CD4-positive, CD25-positive, alpha-beta regulatory T cell (primary cell): ENCODE measurements around the gene AKT2. TPM values are rescaled to one million over a fixed set of nuclear protein-coding genes. Genes with fewer than 3 reads are reported as not detected.

Experiments used
- ATAC-seq, 2 donors: fragments of 150-1000 bp; cut with Tn5 transposase; one replicate each; pipeline ENCODE4 v1.10.0; 2021; ENCODE audit warnings: low read depth in 2 of 2, moderate number of reproducible peaks in 2 of 2, moderate library complexity in 1 of 2
- DNase-seq, 3 donors: peaks; one replicate each; pipeline versions ENCODE4 v3.0.0 to v3.0.0-alpha.2; 2012 to 2022; ENCODE audit warnings: mixed read lengths in 1 of 3
- H3K27ac ChIP-seq: one replicate; pipeline ENCODE4 v1.7.0; 2013; ENCODE audit warnings: mild to moderate bottlenecking, low read length; ENCODE audit not compliant: insufficient read depth, poor library complexity, severe bottlenecking
- H3K27me3 ChIP-seq: one replicate; pipeline ENCODE4 v1.7.0; 2013; ENCODE audit warnings: low read length; ENCODE audit not compliant: control insufficient read depth, insufficient read depth
- H3K36me3 ChIP-seq: one replicate; pipeline ENCODE4 v1.7.0; 2013; ENCODE audit warnings: mild to moderate bottlenecking, low read length, moderate library complexity; ENCODE audit not compliant: control insufficient read depth, insufficient read depth
- H3K4me1 ChIP-seq: 2 replicates; pipeline ENCODE4 v1.7.0; 2013; ENCODE audit warnings: mild to moderate bottlenecking, low read length; ENCODE audit not compliant: insufficient read depth, control insufficient read depth, poor library complexity, severe bottlenecking
- H3K4me3 ChIP-seq: one replicate; pipeline ENCODE4 v1.7.0; 2013; ENCODE audit warnings: low read depth, mild to moderate bottlenecking, low read length, moderate library complexity
- H3K9me3 ChIP-seq, 2 experiments: 1 replicate in 1 of 2; 2 replicates in 1 of 2; pipeline ENCODE4 v1.7.0; 2013; ENCODE audit warnings: low read length in 2 of 2, mild to moderate bottlenecking in 1 of 2, moderate library complexity in 1 of 2; ENCODE audit not compliant: control insufficient read depth in 2 of 2
- H3K27ac Mint-ChIP-seq, 3 donors: one replicate each; pipeline ENCODE4 v1.8.0; 2020 to 2022; ENCODE audit warnings: mild to moderate bottlenecking in 3 of 3, mixed read lengths in 3 of 3, moderate library complexity in 2 of 3
- H3K27me3 Mint-ChIP-seq: one replicate; pipeline ENCODE4 v1.8.0; 2022; ENCODE audit warnings: mild to moderate bottlenecking, mixed read lengths
- H3K36me3 Mint-ChIP-seq: one replicate; pipeline ENCODE4 v1.8.0; 2020; ENCODE audit warnings: mixed read lengths
- H3K4me1 Mint-ChIP-seq, 4 donors: one replicate each; pipeline ENCODE4 v1.8.0; 2020 to 2022; ENCODE audit warnings: mixed read lengths in 4 of 4, mild to moderate bottlenecking in 1 of 4
- H3K4me3 Mint-ChIP-seq, 4 donors: one replicate each; pipeline ENCODE4 v1.8.0; 2020 to 2022; ENCODE audit warnings: mild to moderate bottlenecking in 4 of 4, mixed read lengths in 4 of 4, moderate library complexity in 3 of 4
- H3K9me3 Mint-ChIP-seq, 7 donors: one replicate each; pipeline ENCODE4 v1.8.0; 2020 to 2022; ENCODE audit warnings: mixed read lengths in 7 of 7, mild to moderate bottlenecking in 3 of 7, moderate library complexity in 2 of 7
- polyA plus RNA-seq, 4 donors: library from polyadenylated mRNA; unstranded; fragments of 300-500 nt; fragmentation: Illumina TruSeq; gene quantifications; one replicate each; pipeline ENCODE4 v1.2.3, GENCODE V29; 2021
- total RNA-seq: library from RNA; stranded (reverse); gene quantifications from one replicate; pipeline ENCODE4 v1.2.3, GENCODE V29; 2022

The AKT2 gene
- total and polyA plus RNA-seq, 5 donors from 2014 or later = 16.4 to 193 (median 25.1) TPM

DNA sequence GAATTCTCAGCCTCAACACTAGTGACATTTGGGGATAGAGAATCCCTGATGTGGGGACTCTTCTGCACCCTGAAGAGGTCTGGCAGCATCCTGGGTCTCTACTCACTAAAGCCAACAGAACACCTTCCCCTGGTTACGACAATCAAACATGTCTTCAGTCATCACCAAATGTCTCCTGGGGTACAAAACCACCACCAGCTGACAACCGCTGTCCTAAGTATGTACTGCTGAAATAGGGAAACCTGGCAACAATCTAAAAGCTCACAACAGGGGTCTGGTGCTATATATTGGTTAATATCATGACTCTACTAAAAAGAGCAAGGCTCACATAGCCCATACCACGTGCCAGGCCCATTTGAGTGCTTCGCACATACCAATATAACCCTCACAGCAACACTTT lies 13.4 kb downstream of the AKT2 start:
- H3K4me1 ChIP-seq = peaks cover 15% of the 10 kb centered on the region
- no peak overlapping the region for H3K4me3 ChIP-seq
- Mint-ChIP-seq H3K27me3 (no peaks in the 10 kb centered on the region), H3K4me1 (peaks cover 0 to 80% (median 47%) of the 10 kb centered on the region in 4 donors), H3K9me3 (no peaks in the 10 kb centered on the region), H3K36me3 (peaks cover 16% of the 10 kb centered on the region), H3K4me3 (no peak overlapping the region), H3K27ac (peak overlapping the region in 1 of 3 donors; percentile 71)
- ATAC-seq (no peak), DNase-seq (no peak)
- no peaks in the 10 kb centered on the region for H3K27me3 ChIP-seq
- H3K36me3 ChIP-seq = peaks cover 5% of the 10 kb centered on the region
- H3K27ac ChIP-seq = no peak overlapping the region
- no peaks in the 10 kb centered on the region for H3K9me3 ChIP-seq

DNA sequence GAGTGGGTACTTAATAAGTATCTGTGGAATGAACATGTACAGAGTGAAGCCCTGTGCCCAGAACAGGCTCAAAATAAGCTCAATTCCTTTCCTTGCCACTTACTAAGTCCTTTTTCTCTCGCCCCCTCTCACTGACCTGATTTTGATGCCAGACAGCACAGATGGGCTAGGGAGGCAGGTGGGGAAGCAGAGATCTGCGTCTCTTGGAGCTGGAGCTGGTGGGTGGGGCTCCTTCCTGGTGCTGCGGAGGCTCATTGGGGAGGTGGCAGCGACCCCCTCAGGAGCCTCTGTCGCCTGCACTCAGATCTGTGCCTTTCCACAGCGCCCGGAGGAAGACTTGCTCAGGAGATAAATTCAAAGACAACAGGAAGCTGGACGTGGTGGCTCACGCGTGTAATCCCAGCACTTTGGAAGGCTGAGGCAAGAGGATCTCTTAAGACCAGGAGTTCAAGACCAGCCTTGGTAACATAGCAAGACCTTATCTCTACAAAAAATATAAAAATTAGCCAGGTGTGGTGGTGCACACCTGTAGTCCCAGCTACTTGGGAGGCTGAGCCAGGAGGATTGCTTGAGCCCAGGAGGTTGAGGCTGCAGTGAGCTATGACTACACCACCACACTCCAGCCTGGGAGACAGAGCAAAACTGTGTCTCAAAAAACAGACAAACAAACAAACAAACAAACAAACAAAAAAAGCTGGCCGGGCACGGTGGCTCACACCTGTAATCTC lies 14.6 kb downstream of the AKT2 start:
- Histone ChIP-seq H3K27me3 (no peaks in the 10 kb centered on the region), H3K27ac (no peak overlapping the region), H3K9me3 (no peaks in the 10 kb centered on the region), H3K4me3 (no peak overlapping the region), H3K4me1 (peaks cover 15% of the 10 kb centered on the region), H3K36me3 (peaks cover 8% of the 10 kb centered on the region)
- no peaks in the 10 kb centered on the region for H3K27me3 Mint-ChIP-seq
- DNase-seq (no peak), ATAC-seq (no peak)
- peak overlapping the region in 1 of 4 donors; percentile 47 for H3K4me3 Mint-ChIP-seq
- H3K36me3 Mint-ChIP-seq = peaks cover 16% of the 10 kb centered on the region
- peaks cover 0 to 76% (median 42%) of the 10 kb centered on the region in 4 donors for H3K4me1 Mint-ChIP-seq
- no peaks in the 10 kb centered on the region for H3K9me3 Mint-ChIP-seq
- peak overlapping the region in 1 of 3 donors; percentile 6 for H3K27ac Mint-ChIP-seq

DNA sequence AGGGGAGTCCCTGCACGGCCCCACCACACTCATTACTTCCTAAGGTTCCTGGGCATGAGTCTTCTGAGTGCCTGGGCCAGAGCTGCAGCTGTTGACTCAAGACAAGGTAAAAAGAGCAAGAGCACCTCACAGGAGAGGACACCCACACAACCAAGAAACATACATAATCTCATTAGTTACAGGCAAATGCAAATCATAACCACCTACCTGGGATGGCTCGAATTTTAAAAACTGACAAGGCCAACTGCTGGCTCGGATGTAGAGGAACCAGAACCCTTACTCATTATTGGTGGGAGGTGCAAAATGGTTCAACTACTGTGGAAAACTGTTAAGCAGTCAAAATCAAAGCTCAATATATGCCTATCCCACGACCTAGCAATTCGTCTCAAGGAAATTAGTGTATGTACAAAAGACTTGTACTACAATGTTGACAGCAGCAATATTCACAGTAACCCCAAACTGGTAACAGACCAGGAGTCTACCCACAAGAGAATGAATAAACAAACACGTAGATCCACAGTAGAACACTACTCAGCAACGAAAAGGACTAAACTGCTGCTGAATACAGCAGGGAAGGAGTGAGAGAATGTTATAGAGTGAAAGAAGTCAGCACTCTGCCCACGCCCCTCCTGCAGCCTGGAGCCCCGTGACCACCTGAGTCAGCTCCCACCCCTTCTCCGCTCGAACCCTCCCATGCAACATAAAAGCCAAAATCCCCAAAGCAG lies 15.8 kb downstream of the AKT2 start:
- Histone ChIP-seq H3K4me3 (no peak overlapping the region), H3K36me3 (peaks cover 12% of the 10 kb centered on the region), H3K9me3 (no peaks in the 10 kb centered on the region), H3K27ac (no peak overlapping the region), H3K4me1 (peaks cover 4% of the 10 kb centered on the region), H3K27me3 (no peaks in the 10 kb centered on the region)
- no peaks in the 10 kb centered on the region for H3K9me3 Mint-ChIP-seq
- H3K4me3 Mint-ChIP-seq = no peak overlapping the region
- peak overlapping the region in 2 of 3 donors; percentile 57 to 92 for H3K27ac Mint-ChIP-seq
- peaks cover 0 to 69% (median 35%) of the 10 kb centered on the region in 4 donors for H3K4me1 Mint-ChIP-seq
- ATAC-seq (no peak), DNase-seq (no peak)
- peaks cover 24% of the 10 kb centered on the region for H3K36me3 Mint-ChIP-seq
- no peaks in the 10 kb centered on the region for H3K27me3 Mint-ChIP-seq

- no peaks in the 10 kb centered on the region for H3K9me3 Mint-ChIP-seq
- Histone ChIP-seq H3K9me3 (no peaks in the 10 kb centered on the region), H3K27me3 (no peaks in the 10 kb centered on the region), H3K4me3 (no peak overlapping the region), H3K4me1 (no peaks in the 10 kb centered on the region), H3K27ac (no peak overlapping the region), H3K36me3 (peaks cover 29% of the 10 kb centered on the region)
- H3K27me3 Mint-ChIP-seq = no peaks in the 10 kb centered on the region
- H3K36me3 Mint-ChIP-seq = peaks cover 27% of the 10 kb centered on the region
- DNase-seq (no peak), ATAC-seq (no peak)
- peak overlapping the region in 2 of 3 donors; percentile 85 to 92 for H3K27ac Mint-ChIP-seq
- H3K4me3 Mint-ChIP-seq = no peak overlapping the region
- H3K4me1 Mint-ChIP-seq = peaks cover 0 to 58% (median 24%) of the 10 kb centered on the region in 4 donors
These were observed 17.5 kb downstream of the AKT2 start for GRCh38 chr19:40267601-40267997.

- H3K9me3 Mint-ChIP-seq = no peaks in the 10 kb centered on the region
- H3K27me3 ChIP-seq = no peaks in the 10 kb centered on the region
- no peaks in the 10 kb centered on the region for H3K9me3 ChIP-seq
- H3K4me3 ChIP-seq = no peak overlapping the region
- no peak for ATAC-seq
- peaks cover 30% of the 10 kb centered on the region for H3K36me3 ChIP-seq
- no peaks in the 10 kb centered on the region for H3K4me1 ChIP-seq
- DNase-seq = no peak
- peak overlapping the region in 2 of 3 donors; percentile 60 to 85 for H3K27ac Mint-ChIP-seq
- H3K36me3 Mint-ChIP-seq = peaks cover 28% of the 10 kb centered on the region
- H3K4me3 Mint-ChIP-seq = no peak overlapping the region
- H3K4me1 Mint-ChIP-seq = peaks cover 0 to 56% (median 21%) of the 10 kb centered on the region in 4 donors
- H3K27me3 Mint-ChIP-seq = no peaks in the 10 kb centered on the region
- H3K27ac ChIP-seq = no peak overlapping the region
These were observed 18.1 kb downstream of the AKT2 start for GRCh38 chr19:40266912-40267600.

- peaks cover 35% of the 10 kb centered on the region for H3K36me3 Mint-ChIP-seq
- H3K4me3 Mint-ChIP-seq = peak overlapping the region in 1 of 4 donors; percentile 55
- H3K4me1 Mint-ChIP-seq = peaks cover 0 to 56% (median 27%) of the 10 kb centered on the region in 4 donors
- Histone ChIP-seq H3K4me3 (no peak overlapping the region), H3K27ac (no peak overlapping the region), H3K36me3 (peaks cover 32% of the 10 kb centered on the region), H3K27me3 (no peaks in the 10 kb centered on the region), H3K9me3 (no peaks in the 10 kb centered on the region), H3K4me1 (no peaks in the 10 kb centered on the region)
- H3K9me3 Mint-ChIP-seq = no peaks in the 10 kb centered on the region
- no peak for ATAC-seq
- H3K27me3 Mint-ChIP-seq = no peaks in the 10 kb centered on the region
- DNase-seq = no peak
- H3K27ac Mint-ChIP-seq = no peak overlapping the region
These were observed 19.0 kb downstream of the AKT2 start for GRCh38 chr19:40266119-40266518.

DNA sequence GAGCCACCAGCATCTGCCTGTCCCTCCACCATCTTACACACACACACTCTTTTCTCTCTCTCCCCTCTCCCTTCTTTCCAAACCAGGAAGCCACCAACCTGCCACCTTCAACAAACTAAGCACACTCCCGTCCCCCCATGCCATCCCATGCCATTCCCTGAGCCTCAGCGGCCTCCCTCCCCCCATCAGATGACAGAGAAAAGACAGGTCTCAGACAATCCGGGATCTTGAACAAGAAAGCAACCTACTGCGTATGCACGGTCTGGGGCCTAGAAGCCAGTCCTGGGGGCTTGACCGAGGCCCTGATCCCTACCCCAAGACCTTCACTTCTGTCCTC lies 19.4 kb downstream of the AKT2 start:
- H3K27me3 Mint-ChIP-seq = no peaks in the 10 kb centered on the region
- Histone ChIP-seq H3K27ac (no peak overlapping the region), H3K4me1 (no peaks in the 10 kb centered on the region), H3K36me3 (peaks cover 32% of the 10 kb centered on the region), H3K9me3 (no peaks in the 10 kb centered on the region), H3K4me3 (no peak overlapping the region), H3K27me3 (no peaks in the 10 kb centered on the region)
- ATAC-seq (no peak), DNase-seq (no peak)
- no peaks in the 10 kb centered on the region for H3K9me3 Mint-ChIP-seq
- no peak overlapping the region for H3K27ac Mint-ChIP-seq
- peaks cover 0 to 59% (median 28%) of the 10 kb centered on the region in 4 donors for H3K4me1 Mint-ChIP-seq
- H3K4me3 Mint-ChIP-seq = no peak overlapping the region
- peaks cover 35% of the 10 kb centered on the region for H3K36me3 Mint-ChIP-seq
